ENCODE data around the gene KIAA0586.

- no peak for TF ChIP-seq EZH2 (IDR thresholded peaks at IDR 0.05)
- no peak for TF ChIP-seq POLR2AphosphoS5 (IDR thresholded peaks at IDR 0.05; ENCODE audit: borderline replicate concordance, low read depth, low read length)
These were observed 129.7 kb downstream of the KIAA0586 start for GRCh38 chr14:58557242-58557641.

Measured in SK-N-MC (cell line).